Bone marrow (tissue), 2 donors: ENCODE results near the gene TVP23B.
"Not testable (repeated sequence)": the region's sequence is repeated elsewhere in the genome, so short reads cannot be mapped to it uniquely, and the experiment has no call there.

Experiments used
- DNase-seq, 2 donors: peaks; one replicate each; lab custom pipeline; 2025; lab: John Stamatoyannopoulos, UW

TVP23B gene

GRCh38 chr17:18791402-18791801, 10.4 kb downstream of the TVP23B start:
- not testable (repeated sequence) for DNase-seq

GRCh38 chr17:18794841-18795240, 13.9 kb downstream of the TVP23B start:
- not testable (repeated sequence) for DNase-seq

DNA sequence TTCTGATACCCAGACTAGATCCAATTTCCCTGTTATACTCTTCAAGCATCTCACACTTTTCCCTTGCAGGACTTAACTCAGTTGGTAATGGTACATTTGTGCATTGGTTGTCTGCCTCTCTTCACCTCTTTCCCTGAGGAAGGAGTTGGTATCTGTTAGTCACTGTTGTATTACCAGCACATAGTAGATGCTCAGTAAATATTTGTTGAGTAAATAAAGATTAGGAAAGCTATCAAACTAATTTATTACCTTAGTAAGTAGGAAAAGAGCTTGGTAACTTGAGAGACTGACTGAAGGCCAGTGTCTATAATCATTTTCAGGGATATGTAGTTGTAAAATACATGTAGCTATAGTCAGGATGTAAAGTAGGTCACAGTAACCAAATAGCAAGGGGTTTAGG, 15.9 kb downstream of the TVP23B start:
- DNase-seq: not testable (repeated sequence)

GRCh38 chr17:18803458-18804245, 22.7 kb downstream of the TVP23B start:
- DNase-seq: not testable (repeated sequence)

- DNase-seq: not testable (repeated sequence)
Observed at GRCh38 chr17:18815924-18816323, 34.9 kb downstream of the TVP23B start.

GRCh38 chr17:18816489-18817371, 35.7 kb downstream of the TVP23B start:
- DNase-seq: peak in 1 of 2 donors; percentile 48

DNA sequence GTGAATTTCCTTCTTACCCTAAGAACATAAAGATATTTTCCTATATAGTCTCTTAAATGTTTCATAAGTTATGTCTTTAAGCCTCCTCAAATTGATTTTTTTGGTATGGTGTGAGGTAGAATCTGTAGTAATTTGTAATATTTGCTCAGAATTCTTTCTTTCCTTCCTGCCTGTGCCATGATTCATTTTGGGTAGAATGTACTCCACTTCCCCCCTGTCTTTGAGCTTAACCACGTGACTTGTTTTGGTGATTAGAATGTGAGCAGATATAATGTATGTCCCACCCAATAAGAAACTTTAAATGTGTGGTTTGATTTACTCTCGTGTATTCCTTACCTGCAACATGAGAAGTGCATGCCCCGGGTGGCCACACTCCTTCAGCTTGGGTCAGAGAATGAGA, 40.4 kb downstream of the TVP23B start:
- DNase-seq: peak in 1 of 2 donors; percentile 2

GRCh38 chr17:18827613-18828012, 46.6 kb downstream of the TVP23B start:
- not testable (repeated sequence) for DNase-seq

DNA sequence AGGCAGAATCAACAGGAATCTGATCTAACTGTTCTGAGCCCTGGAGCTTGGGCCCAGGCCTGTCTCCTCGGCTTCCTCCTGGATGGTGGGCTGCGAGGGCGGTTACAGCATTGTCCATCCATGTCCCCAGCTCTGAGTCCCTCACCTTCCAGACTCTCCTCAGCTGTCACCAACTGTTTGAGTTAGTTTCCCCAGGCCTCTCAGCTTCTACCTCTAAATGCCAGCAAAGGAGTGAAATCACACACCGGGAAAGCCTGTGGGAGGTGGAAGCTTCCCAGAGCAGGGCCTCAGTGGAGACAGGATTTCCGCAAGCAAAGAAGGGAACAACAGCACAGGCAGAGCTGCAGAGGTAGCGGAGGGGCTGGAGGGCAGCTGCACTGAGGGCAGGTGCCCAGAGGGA, 67.5 kb downstream of the TVP23B start:
- no peak for DNase-seq

DNA sequence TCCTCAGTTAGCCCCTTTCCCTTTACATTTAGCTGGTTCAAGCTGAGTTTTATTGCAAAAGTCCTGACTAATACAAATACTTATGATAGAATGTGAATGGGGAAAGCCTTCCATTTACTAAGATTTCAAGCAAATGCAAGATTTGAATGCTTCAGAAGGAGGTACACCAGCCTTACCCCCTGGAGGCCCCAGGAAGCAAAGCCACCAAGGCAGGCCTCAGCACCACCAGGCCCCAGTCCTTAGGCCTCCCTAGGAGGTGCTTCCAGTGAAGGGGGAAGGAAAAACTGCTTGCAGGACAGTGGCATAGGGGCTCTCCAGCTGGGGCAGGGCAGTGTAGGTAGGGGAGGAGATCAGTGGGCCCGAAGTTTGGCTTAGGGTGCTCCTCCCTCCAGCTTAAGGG, 69.7 kb downstream of the TVP23B start:
- DNase-seq: no peak

GRCh38 chr17:18851201-18851600, 70.2 kb downstream of the TVP23B start:
- DNase-seq: no peak

DNA sequence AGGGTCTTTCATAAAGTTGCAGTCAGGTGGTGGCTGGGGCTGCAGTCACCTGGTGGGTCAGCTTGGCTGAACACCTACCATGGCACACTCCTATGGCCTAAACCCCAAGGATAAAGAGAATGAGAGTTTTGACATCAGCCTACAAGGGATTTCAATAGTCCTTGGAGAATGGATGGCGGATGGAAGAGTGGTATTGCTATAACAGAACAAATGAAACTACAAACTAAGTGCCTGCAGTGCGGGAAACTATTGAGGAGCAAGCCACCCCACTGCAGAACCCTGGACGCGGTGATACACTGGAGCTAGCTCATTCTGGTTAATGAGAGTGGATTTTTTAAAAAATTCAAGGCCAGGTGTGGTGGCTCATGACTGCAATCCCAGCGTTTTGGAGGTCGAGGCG, 74.0 kb downstream of the TVP23B start:
- DNase-seq: no peak

DNA sequence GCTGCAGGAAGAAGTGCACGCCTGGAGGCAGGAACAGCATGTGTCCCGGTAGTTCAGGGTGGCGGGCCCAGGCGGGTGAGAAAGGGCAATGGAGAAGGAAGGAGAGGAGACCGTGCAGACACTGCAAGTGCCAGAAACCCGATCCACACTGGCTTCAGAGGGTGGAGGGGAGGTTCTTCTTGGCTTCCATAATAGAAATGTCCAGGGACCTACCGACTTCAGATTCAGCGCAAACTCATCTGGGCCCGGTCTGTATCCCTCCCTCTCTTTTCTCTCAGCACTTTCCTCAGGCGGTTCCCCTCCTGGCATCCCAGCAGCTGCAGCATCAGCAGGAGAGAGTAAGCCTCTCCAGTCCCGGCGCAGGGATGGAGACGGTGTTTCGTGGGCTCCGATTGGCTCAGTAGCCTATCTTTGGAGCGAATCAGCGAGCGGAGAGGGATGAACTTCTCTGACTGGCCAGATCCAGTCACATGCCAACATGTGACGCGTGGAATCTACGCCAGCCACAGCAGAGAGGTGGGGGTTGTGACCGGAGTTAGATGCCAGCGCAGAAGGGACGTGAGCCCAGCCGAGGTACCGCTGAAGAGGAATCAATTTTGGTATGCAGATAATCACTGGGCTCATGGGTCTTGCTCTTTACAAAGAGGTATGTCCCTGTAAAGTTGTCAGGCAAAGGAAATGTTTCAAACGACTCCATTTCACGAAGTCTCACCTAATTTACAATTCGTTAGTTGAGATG, 75.0 kb downstream of the TVP23B start:
- peak; percentile 28 to 86 for DNase-seq
